SK-N-MC (cell line): ENCODE data around the gene GSTT2B.
"Not testable (repeated sequence)": the region's sequence is repeated elsewhere in the genome, so short reads cannot be mapped to it uniquely, and the experiment has no call there.

Source experiments
- EZH2 ChIP-seq: fragments of 200-600 bp; sonication (generic); IDR thresholded peaks from one replicate; pipeline ENCODE4 v1.6.1; 2017; ENCODE audit warnings: antibody characterized with exemption
- POLR2AphosphoS5 ChIP-seq: IDR thresholded peaks from 2 replicates; pipeline ENCODE4 v1.6.1; 2012; ENCODE audit warnings: mild to moderate bottlenecking, low read depth, low read length, borderline replicate concordance

GRCh38 chr22:23986089-23986488 lies 25.1 kb upstream of the GSTT2B start:
- not testable (repeated sequence) for TF ChIP-seq EZH2, POLR2AphosphoS5
